Head of caudate nucleus (tissue), 42 donors: ENCODE results near the gene PRR27.
"Not testable (repeated sequence)": the region's sequence is repeated elsewhere in the genome, so short reads cannot be mapped to it uniquely, and the experiment has no call there.

Experiments used
- DNase-seq, 42 donors: peaks; one replicate each; pipeline versions ENCODE4 v3.0.0 to v3.0.0-alpha.2; 2020 to 2021; ENCODE audit warnings: mixed read lengths in 7 of 42
- intact Hi-C: fragments of 100-400 bp; cut with DNase I; formaldehyde crosslinking; loops from one replicate; pipeline ENCODE4 v1.15.0; 2022

The PRR27 gene

DNA sequence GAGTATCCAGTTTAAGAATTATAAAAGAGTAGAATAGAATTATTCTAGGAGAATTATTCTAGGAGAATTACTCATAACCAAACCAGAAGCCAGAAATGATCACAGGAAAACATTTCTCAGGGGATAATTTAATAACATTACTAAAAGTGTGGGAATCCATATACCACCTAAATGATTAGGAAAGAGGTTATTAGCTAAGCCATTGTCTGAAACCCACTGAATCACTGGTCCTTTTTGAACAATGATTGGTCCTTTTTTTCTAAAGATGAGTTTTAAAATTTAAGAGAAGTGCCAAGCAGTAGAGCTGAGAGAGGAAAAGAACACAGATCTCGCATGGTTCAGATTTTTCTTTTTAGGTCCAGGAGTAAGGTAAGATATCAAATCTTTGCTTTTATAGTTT is 41.4 kb downstream of the PRR27 start, which contains the start of gene ODAM:
ODAM (plus strand) TSS at position 301 of the 400 bp plus-strand sequence. CDS start 819 bp downstream, outside the sequence.
- intact Hi-C loops = no loop called here
- no peak for DNase-seq

DNA sequence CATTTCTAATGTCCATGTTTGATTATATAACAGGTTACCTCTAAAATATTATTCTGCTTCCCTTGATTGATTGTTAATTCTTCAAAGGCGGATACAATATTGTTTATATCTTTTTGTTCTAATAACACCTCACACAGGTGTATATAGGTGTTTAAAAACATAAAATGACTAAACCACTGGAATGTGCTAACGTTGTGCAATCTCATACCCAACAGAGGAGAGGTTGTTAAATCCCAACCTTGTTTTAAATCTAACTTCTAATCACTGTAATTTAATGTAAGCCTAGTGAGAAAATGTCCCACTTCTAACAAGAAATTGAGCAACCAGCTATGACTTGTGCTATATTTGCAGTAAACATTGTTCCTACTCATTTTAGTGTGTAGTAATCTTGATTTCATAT is 42.8 kb downstream of the PRR27 start:
- intact Hi-C loops = no loop called here
- no peak for DNase-seq

DNA sequence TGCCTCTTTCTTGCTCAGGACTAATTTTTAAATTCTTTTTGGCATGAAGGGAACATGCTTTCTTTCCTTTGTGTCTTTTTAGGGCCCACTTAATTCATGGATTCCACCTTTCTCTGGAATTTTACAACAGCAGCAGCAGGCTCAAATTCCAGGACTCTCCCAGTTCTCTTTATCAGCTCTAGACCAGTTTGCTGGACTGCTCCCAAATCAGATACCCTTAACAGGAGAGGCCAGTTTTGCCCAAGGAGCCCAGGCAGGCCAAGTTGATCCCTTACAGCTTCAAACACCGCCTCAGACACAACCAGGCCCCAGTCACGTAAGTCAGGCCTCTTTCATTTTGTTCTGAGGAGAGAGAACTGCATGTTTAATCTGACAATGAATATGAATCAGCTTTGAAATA is 43.8 kb downstream of the PRR27 start:
- DNase-seq = no peak
- intact Hi-C loops = no loop called here

DNA sequence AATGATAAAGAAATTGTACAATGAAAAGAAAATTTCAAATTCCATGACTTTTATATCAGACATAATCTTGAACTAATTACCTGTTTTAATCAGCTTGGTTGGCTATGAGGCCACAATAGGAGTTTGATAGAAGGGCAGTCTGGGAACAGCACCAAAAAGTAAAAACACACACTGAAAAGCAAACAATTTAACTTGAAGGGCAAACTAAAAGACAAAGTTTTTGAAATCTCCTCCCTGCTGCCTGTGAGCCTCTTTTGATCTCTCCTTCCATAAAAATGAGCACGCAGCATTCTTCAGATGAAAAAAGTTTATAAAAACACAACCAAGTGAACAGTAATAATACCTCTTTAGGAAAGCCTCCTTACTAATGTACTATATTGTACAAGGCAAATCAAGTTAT is 49.6 kb downstream of the PRR27 start:
- DNase-seq = no peak
- intact Hi-C loops = no loop called here

DNA sequence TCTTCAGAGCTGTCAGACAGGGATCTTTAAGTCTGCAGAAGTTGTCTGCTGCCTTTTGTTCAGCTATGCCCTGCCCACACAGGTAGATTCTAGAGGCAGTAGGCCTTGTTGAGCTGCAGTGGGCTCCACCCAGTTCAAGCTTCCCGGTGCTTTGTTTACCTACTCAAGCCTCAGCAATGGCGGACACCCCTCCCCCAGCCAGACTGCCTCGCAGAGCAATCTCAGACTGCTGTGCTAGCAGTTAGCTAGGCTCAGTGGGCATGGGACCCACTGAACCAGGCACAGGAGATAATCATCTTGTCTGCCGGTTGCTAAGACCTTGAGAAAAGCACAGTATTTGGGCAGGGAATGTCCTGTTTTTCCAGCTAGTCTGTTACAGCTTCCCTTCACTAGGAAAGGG is 58.7 kb downstream of the PRR27 start:
- intact Hi-C loops = not testable (repeated sequence)

More for the DNA sequence above, 58.7 kb downstream of the PRR27 start:
- not testable (repeated sequence) for DNase-seq
